OCI-LY1 (cell line): ENCODE data around the gene OLIG1.

Source experiments
- H2AFZ ChIP-seq: fragments of 200-600 bp; sonication (generic), shearing (Covaris generic); 2 replicates; pipeline ENCODE4 v1.6.0; 2014; ENCODE audit warnings: antibody characterized with exemption, mild to moderate bottlenecking, low read length
- H3F3A ChIP-seq: fragments of 200-600 bp; sonication (generic), shearing (Covaris generic); 2 replicates; pipeline ENCODE4 v1.6.0; 2014; ENCODE audit warnings: mild to moderate bottlenecking, antibody characterized with exemption, low read length, moderate library complexity; ENCODE audit not compliant: insufficient read depth
- H3K27ac ChIP-seq: fragments of 200-600 bp; sonication (generic); 2 replicates; pipeline ENCODE4 v1.5.1; 2014; ENCODE audit warnings: low read length, mixed run types, mild to moderate bottlenecking, low read depth; ENCODE audit not compliant: poor library complexity, severe bottlenecking
- H3K27me3 ChIP-seq: fragments of 200-600 bp; sonication (generic); 2 replicates; pipeline ENCODE4 v1.6.0; 2014; ENCODE audit warnings: antibody characterized with exemption, mild to moderate bottlenecking, low read length, moderate library complexity; ENCODE audit not compliant: insufficient read depth
- H3K36me3 ChIP-seq: fragments of 200-600 bp; sonication (generic); 2 replicates; pipeline ENCODE4 v1.6.1; 2014; ENCODE audit warnings: mild to moderate bottlenecking, antibody characterized with exemption, low read length, moderate library complexity, mixed read lengths; ENCODE audit not compliant: insufficient read depth
- H3K4me1 ChIP-seq: fragments of 200-600 bp; sonication (generic); 2 replicates; pipeline ENCODE4 v1.5.1; 2014; ENCODE audit warnings: mild to moderate bottlenecking, low read length, moderate library complexity; ENCODE audit not compliant: insufficient read depth, severe bottlenecking
- H3K4me2 ChIP-seq: fragments of 200-600 bp; sonication (generic), shearing (Covaris generic); 2 replicates; pipeline ENCODE4 v1.6.1; 2014; ENCODE audit warnings: low read length
- H3K4me3 ChIP-seq: fragments of 200-600 bp; sonication (generic); 2 replicates; pipeline ENCODE4 v1.5.1; 2014; ENCODE audit warnings: low read length, low read depth, mild to moderate bottlenecking, mixed read lengths; ENCODE audit not compliant: poor library complexity, severe bottlenecking
- H3K79me2 ChIP-seq: fragments of 200-600 bp; shearing (Covaris generic); 2 replicates; pipeline ENCODE4 v1.6.1; 2016; ENCODE audit warnings: mixed run types, low read length, mixed read lengths; ENCODE audit not compliant: insufficient read depth
- H3K9ac ChIP-seq: fragments of 200-600 bp; sonication (generic), shearing (Covaris generic); 2 replicates; pipeline ENCODE4 v1.6.1; 2014; ENCODE audit warnings: mild to moderate bottlenecking, low read length, mixed read lengths
- H3K9me2 ChIP-seq: fragments of 200-600 bp; sonication (generic), shearing (Covaris generic); 2 replicates; pipeline ENCODE4 v1.6.1; 2014; ENCODE audit warnings: low read depth, mild to moderate bottlenecking, low read length, mixed read lengths
- H3K9me3 ChIP-seq: fragments of 200-600 bp; shearing (Covaris generic); 2 replicates; pipeline ENCODE4 v1.6.1; 2014; ENCODE audit warnings: low read length, mixed read lengths
- H4K20me1 ChIP-seq: fragments of 200-600 bp; sonication (generic), shearing (Covaris generic); 2 replicates; pipeline ENCODE4 v1.6.0; 2016; ENCODE audit warnings: mild to moderate bottlenecking, low read length; ENCODE audit not compliant: insufficient read depth
- CTCF ChIP-seq: fragments of 200-600 bp; sonication (generic), shearing (Covaris generic); IDR thresholded peaks from 2 replicates; pipeline ENCODE4 v1.5.1; 2017; ENCODE audit warnings: mild to moderate bottlenecking, antibody characterized with exemption, low read length, moderate library complexity, mixed read lengths
- EZH2 ChIP-seq: fragments of 200-600 bp; sonication (generic), shearing (Covaris generic); IDR thresholded peaks from 2 replicates; pipeline ENCODE4 v1.8.0; 2017; ENCODE audit warnings: borderline replicate concordance, mixed run types, mild to moderate bottlenecking, antibody characterized with exemption, low read length, moderate library complexity, mixed read lengths

OLIG1 gene

GRCh38 chr21:33023574-33024200 lies 46.3 kb upstream of the OLIG1 start:
- H3K9ac ChIP-seq, result no peak overlapping the region
- no peak for TF ChIP-seq EZH2
- no peak for TF ChIP-seq CTCF
- no peaks in the 10 kb centered on the region for H3K9me2 ChIP-seq
- no peaks in the 10 kb centered on the region for H3K79me2 ChIP-seq
- no peak overlapping the region for H3K4me2 ChIP-seq
- H3K27me3 ChIP-seq, result no peaks in the 10 kb centered on the region; the same call in 1 of the 2 replicates
- no peak overlapping the region for H3K27ac ChIP-seq
- H3F3A ChIP-seq, result no peaks in the 10 kb centered on the region
- no peaks in the 10 kb centered on the region for H4K20me1 ChIP-seq
- H3K9me3 ChIP-seq, result no peaks in the 10 kb centered on the region
- H3K4me1 ChIP-seq, result no peaks in the 10 kb centered on the region
- H3K4me3 ChIP-seq, result no peak overlapping the region
- H2AFZ ChIP-seq, result no peak overlapping the region
- no peaks in the 10 kb centered on the region for H3K36me3 ChIP-seq

- Histone ChIP-seq H3K4me3 (no peak overlapping the region), H3K9me3 (no peaks in the 10 kb centered on the region), H2AFZ (no peak overlapping the region), H3K27ac (no peak overlapping the region), H3K9me2 (no peaks in the 10 kb centered on the region), H3K27me3 (no peaks in the 10 kb centered on the region; the same call in 1 of the 2 replicates), H3K4me1 (no peaks in the 10 kb centered on the region), H3K4me2 (no peak overlapping the region), H3K79me2 (no peaks in the 10 kb centered on the region), H3K9ac (no peak overlapping the region), H3K36me3 (no peaks in the 10 kb centered on the region), H3F3A (no peaks in the 10 kb centered on the region), H4K20me1 (no peaks in the 10 kb centered on the region)
- TF ChIP-seq CTCF, result no peak
- TF ChIP-seq EZH2, result no peak
Measured at GRCh38 chr21:33024201-33025103, 45.5 kb upstream of the OLIG1 start.

GRCh38 chr21:33025106-33025488 lies 44.8 kb upstream of the OLIG1 start:
- Histone ChIP-seq H3K4me3 (no peak overlapping the region), H3K27ac (no peak overlapping the region), H3K4me1 (no peaks in the 10 kb centered on the region), H3K4me2 (no peak overlapping the region), H3K27me3 (no peaks in the 10 kb centered on the region; the same call in 1 of the 2 replicates), H3F3A (no peaks in the 10 kb centered on the region), H3K9me3 (no peaks in the 10 kb centered on the region), H4K20me1 (no peaks in the 10 kb centered on the region), H3K79me2 (no peaks in the 10 kb centered on the region), H2AFZ (no peak overlapping the region), H3K9ac (no peak overlapping the region), H3K9me2 (no peaks in the 10 kb centered on the region), H3K36me3 (no peaks in the 10 kb centered on the region)
- TF ChIP-seq CTCF (no peak), EZH2 (no peak)
